PC-3 (cell line): Measurements from ENCODE around the gene TMEM271. TPM values are rescaled to one million over a fixed set of nuclear protein-coding genes. Genes with fewer than 3 reads are reported as not detected.

Source experiments
- ATAC-seq: fragments of 200-7000 bp; cut with Tn5 transposase; 2 replicates; pipeline ENCODE4 v1.9.1; 2020; ENCODE audit warnings: mild to moderate bottlenecking, moderate library complexity
- BruUV-seq: library from RNA; stranded (reverse); fragments of 400-500 nt; replicated peaks from 2 replicates; lab custom pipeline; 2021; lab: Mats Ljungman, UMichigan
- CTCF ChIA-PET: fragments of 300-600 bp; sonication (Branson Sonifier 250); formaldehyde crosslinking; loops from one replicate; lab custom pipeline; 2022; ENCODE audit warnings: antibody characterized with exemption; lab: Charles Lee
- POLR2A ChIA-PET: fragments of 300-600 bp; sonication (Branson Sonifier 250); formaldehyde crosslinking; loops from one replicate; lab custom pipeline; 2022; ENCODE audit warnings: antibody characterized with exemption; ENCODE audit not compliant: unreplicated experiment; lab: Charles Lee
- DNase-seq: peaks from one replicate; pipeline ENCODE4 v3.0.0-alpha.2; 2015
- H2AFZ ChIP-seq: fragments of 300-600 bp; sonication (generic); 2 replicates; pipeline ENCODE4 v1.6.0; 2016; ENCODE audit warnings: antibody characterized with exemption, low read length
- H3F3A ChIP-seq: fragments of 300-600 bp; sonication (generic); one replicate; pipeline ENCODE4 v1.6.0; 2017; ENCODE audit warnings: antibody characterized with exemption, low read length, control low read depth, mild to moderate bottlenecking; ENCODE audit not compliant: unreplicated experiment
- H3K27ac ChIP-seq: fragments of 300-600 bp; sonication (generic); 2 replicates; pipeline ENCODE4 v1.5.1; 2016; ENCODE audit warnings: mild to moderate bottlenecking, low read length
- H3K27me3 ChIP-seq: fragments of 300-600 bp; sonication (generic); 2 replicates; pipeline ENCODE4 v1.6.1; 2016; ENCODE audit warnings: low read length, mixed read lengths
- H3K36me3 ChIP-seq: fragments of 300-600 bp; sonication (generic); 2 replicates; pipeline ENCODE4 v1.6.1; 2016; ENCODE audit warnings: low read depth, mixed run types, low read length, mixed read lengths
- H3K4me1 ChIP-seq: fragments of 300-600 bp; sonication (generic); 2 replicates; pipeline ENCODE4 v1.5.1; 2016; ENCODE audit warnings: low read length; ENCODE audit not compliant: insufficient read depth
- H3K4me2 ChIP-seq: fragments of 300-600 bp; sonication (generic); 2 replicates; pipeline ENCODE4 v1.6.0; 2016; ENCODE audit warnings: low read length
- H3K4me3 ChIP-seq: fragments of 300-600 bp; sonication (generic); 2 replicates; pipeline ENCODE4 v1.5.1; 2016; ENCODE audit warnings: mild to moderate bottlenecking, low read length, mixed read lengths
- H3K79me2 ChIP-seq: fragments of 300-600 bp; sonication (generic); 2 replicates; pipeline ENCODE4 v1.6.1; 2017; ENCODE audit warnings: low read length, mixed read lengths
- H3K9ac ChIP-seq: fragments of 300-600 bp; sonication (generic); 2 replicates; pipeline ENCODE4 v1.6.0; 2016; ENCODE audit warnings: mild to moderate bottlenecking, low read length
- H3K9me2 ChIP-seq: fragments of 300-600 bp; sonication (generic); replicated peaks from 2 replicates; pipeline ENCODE4 v1.6.1; 2016; ENCODE audit warnings: mixed run types, low read length, mixed read lengths
- H3K9me3 ChIP-seq: fragments of 300-600 bp; sonication (generic); 2 replicates; pipeline ENCODE4 v1.6.1; 2016; ENCODE audit warnings: low read length, mixed read lengths
- H4K20me1 ChIP-seq: fragments of 300-600 bp; sonication (generic); 2 replicates; pipeline ENCODE4 v1.6.1; 2016; ENCODE audit warnings: low read length, mixed read lengths
- EZH2 ChIP-seq: fragments of 300-600 bp; sonication (generic); IDR thresholded peaks from one replicate; pipeline ENCODE4 v1.6.1; 2017; ENCODE audit warnings: antibody characterized with exemption, mild to moderate bottlenecking, low read length; ENCODE audit not compliant: unreplicated experiment
- EZH2phosphoT487 ChIP-seq: fragments of 300-600 bp; sonication (generic); IDR thresholded peaks from 2 replicates; pipeline ENCODE4 v1.6.1; 2018; ENCODE audit warnings: mild to moderate bottlenecking, antibody characterized with exemption, low read length, borderline replicate concordance
- intact Hi-C: fragments of 100-400 bp; cut with micrococcal nuclease; formaldehyde crosslinking; loops from 2 replicates; pipeline ENCODE4 v1.9.0; 2023
- total RNA-seq: library from RNA; depleted of rRNA; stranded (reverse); fragments of >200 nt; gene quantifications from 2 replicates; pipeline ENCODE4 v1.2.3, GENCODE V29; 2014
- TF ChIP-seq, protein P1 (sequence below): fragments of 300-600 bp; sonication (generic); conservative IDR thresholded peaks from 2 replicates; pipeline ENCODE4 v1.5.1; 2017; ENCODE audit warnings: antibody characterized with exemption, low read depth, mild to moderate bottlenecking, low read length

The TMEM271 gene
- total RNA-seq, 1 experiment from 2014 or later: not detected

DNA sequence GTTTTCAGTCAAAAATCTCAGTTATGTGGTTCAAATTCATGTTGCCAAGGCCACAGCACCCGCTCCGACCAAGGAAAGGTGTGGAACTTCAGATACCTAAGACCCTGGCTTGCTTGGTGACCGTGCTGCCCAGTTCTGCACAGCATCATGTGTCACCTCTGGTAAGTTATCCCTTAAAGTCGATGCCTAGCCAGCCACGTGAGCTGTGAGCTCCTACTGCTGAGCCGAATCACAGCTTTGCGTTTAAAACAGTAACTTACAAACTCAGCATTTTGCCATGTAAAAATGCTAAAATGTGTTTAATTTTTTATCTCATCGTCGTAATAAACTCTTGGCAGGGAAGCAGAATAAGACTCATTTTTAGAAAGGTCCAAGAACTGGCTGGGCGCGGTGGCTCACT lies 5.3 kb downstream of the TMEM271 start:
- no peaks in the 10 kb centered on the region for H3K4me1 ChIP-seq
- H3F3A ChIP-seq: no peaks in the 10 kb centered on the region
- no TSS peak for BruUV-seq
- ChIA-PET CTCF (no interaction called here), POLR2A (no interaction called here)
- ATAC-seq: no peak
- no peak for DNase-seq
- TF ChIP-seq, protein P1, sequence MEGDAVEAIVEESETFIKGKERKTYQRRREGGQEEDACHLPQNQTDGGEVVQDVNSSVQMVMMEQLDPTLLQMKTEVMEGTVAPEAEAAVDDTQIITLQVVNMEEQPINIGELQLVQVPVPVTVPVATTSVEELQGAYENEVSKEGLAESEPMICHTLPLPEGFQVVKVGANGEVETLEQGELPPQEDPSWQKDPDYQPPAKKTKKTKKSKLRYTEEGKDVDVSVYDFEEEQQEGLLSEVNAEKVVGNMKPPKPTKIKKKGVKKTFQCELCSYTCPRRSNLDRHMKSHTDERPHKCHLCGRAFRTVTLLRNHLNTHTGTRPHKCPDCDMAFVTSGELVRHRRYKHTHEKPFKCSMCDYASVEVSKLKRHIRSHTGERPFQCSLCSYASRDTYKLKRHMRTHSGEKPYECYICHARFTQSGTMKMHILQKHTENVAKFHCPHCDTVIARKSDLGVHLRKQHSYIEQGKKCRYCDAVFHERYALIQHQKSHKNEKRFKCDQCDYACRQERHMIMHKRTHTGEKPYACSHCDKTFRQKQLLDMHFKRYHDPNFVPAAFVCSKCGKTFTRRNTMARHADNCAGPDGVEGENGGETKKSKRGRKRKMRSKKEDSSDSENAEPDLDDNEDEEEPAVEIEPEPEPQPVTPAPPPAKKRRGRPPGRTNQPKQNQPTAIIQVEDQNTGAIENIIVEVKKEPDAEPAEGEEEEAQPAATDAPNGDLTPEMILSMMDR: no peak
- TF ChIP-seq EZH2 (no peak), EZH2phosphoT487 (no peak)
- H3K27me3 ChIP-seq: no peaks in the 10 kb centered on the region
- no peak overlapping the region for H3K4me2 ChIP-seq
- H3K4me3 ChIP-seq: no peak overlapping the region
- H3K27ac ChIP-seq: no peak overlapping the region
- no peaks in the 10 kb centered on the region for H3K9me2 ChIP-seq
- no peak overlapping the region for H2AFZ ChIP-seq
- H4K20me1 ChIP-seq: no peaks in the 10 kb centered on the region
- no peak overlapping the region for H3K9ac ChIP-seq
- intact Hi-C loops: no loop called here
- H3K9me3 ChIP-seq: no peaks in the 10 kb centered on the region
- H3K79me2 ChIP-seq: no peaks in the 10 kb centered on the region
- H3K36me3 ChIP-seq: no peaks in the 10 kb centered on the region

DNA sequence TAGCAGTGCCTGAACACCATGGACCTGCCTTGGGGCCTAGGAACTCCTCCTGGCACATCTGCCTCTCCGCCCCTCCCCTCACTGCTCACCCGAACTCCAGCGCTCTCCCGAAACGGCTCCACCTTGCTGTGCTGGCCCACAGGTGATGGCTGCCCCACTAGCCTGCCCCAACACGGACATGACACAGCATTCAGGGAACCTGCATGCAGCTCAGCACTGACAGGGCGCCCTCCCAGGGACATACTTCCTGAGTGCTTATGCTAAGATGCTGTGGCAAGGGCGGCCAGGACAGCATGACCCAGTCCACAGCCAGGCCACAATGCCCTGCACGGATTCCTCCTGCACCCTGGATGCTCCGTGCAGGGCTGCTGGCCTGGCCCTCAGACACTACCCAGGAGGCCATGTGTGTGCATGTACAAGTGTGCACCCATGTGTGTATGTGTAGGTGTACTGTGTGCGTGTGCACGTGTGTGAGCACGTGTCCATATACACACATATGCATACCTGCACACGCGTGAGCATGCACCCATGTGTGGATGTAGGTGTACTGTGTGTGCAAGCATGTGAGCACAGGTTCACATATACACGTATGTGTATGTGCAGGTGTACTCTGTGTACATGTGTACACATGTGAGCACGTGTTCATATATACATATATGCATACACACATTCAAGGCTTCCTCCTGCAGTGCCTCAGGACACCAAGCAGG lies 6.0 kb downstream of the TMEM271 start:
- H2AFZ ChIP-seq: no peak overlapping the region
- POLR2A ChIA-PET: no interaction called here

DNA sequence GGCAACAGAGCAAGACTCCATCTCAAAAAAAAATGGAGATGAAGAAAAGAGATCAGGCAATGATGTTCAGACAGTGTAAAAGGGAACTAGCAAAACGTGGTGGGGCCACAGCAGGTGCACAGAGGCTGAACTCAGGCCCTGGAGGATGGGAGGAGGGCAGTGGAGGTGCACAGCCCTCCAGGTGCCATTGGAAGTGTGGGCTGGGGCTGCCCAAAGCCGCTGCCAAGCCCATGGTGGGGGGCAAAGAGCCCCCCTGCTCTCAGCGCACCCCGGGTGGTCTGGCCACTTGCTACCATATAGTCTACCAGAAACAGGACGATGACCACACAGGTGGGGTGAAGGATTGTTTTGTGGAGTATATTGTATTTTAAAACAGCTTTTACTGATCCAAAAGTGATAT lies 7.1 kb downstream of the TMEM271 start:
- H4K20me1 ChIP-seq: no peaks in the 10 kb centered on the region
- H3F3A ChIP-seq: no peaks in the 10 kb centered on the region
- intact Hi-C loops: no loop called here
- H2AFZ ChIP-seq: no peak overlapping the region
- ATAC-seq: no peak
- H3K9me3 ChIP-seq: no peaks in the 10 kb centered on the region
- TF ChIP-seq EZH2phosphoT487: no peak
- TF ChIP-seq EZH2: no peak
- TF ChIP-seq, protein P1: no peak
- no peak overlapping the region for H3K9ac ChIP-seq
- ChIA-PET CTCF (no interaction called here), POLR2A (no interaction called here)
- H3K4me3 ChIP-seq: no peak overlapping the region
- no peaks in the 10 kb centered on the region for H3K36me3 ChIP-seq
- no peaks in the 10 kb centered on the region for H3K9me2 ChIP-seq
- BruUV-seq: no TSS peak
- H3K27ac ChIP-seq: no peak overlapping the region
- H3K4me2 ChIP-seq: no peak overlapping the region
- H3K79me2 ChIP-seq: no peaks in the 10 kb centered on the region
- H3K27me3 ChIP-seq: no peaks in the 10 kb centered on the region
- no peaks in the 10 kb centered on the region for H3K4me1 ChIP-seq
- no peak for DNase-seq

More for the DNA sequence above, 6.0 kb downstream of the TMEM271 start:
- H3K9ac ChIP-seq: no peak overlapping the region
- no peak for DNase-seq
- no peaks in the 10 kb centered on the region for H3F3A ChIP-seq
- no TSS peak for BruUV-seq
- no peaks in the 10 kb centered on the region for H3K36me3 ChIP-seq
- H3K4me3 ChIP-seq: no peak overlapping the region
- no peak overlapping the region for H3K4me2 ChIP-seq
- TF ChIP-seq EZH2phosphoT487 (no peak), EZH2 (no peak)
- TF ChIP-seq, protein P1: no peak
- intact Hi-C loops: no loop called here
- no peaks in the 10 kb centered on the region for H3K9me2 ChIP-seq
- H3K27ac ChIP-seq: no peak overlapping the region
- no peaks in the 10 kb centered on the region for H3K79me2 ChIP-seq
- H3K27me3 ChIP-seq: no peaks in the 10 kb centered on the region
- no peaks in the 10 kb centered on the region for H4K20me1 ChIP-seq
- CTCF ChIA-PET: no interaction called here
- H3K4me1 ChIP-seq: no peaks in the 10 kb centered on the region
- H3K9me3 ChIP-seq: no peaks in the 10 kb centered on the region
- ATAC-seq: no peak
